ENCODE results near the gene NTM.

The NTM gene

GRCh38 chr11:131966667-131967066 is 596.3 kb downstream of the NTM start:
- no peak for DNase-seq
- Histone ChIP-seq H3K27me3 (replicated peaks; ENCODE audit: control insufficient read depth, insufficient read depth, low read length, poor library complexity, severe bottlenecking) (no peaks in the 10 kb centered on the region), H3K36me3 (ENCODE audit: control insufficient read depth, insufficient read depth, low read length) (no peaks in the 10 kb centered on the region), H3K27ac (ENCODE audit: insufficient read depth, low read length, poor library complexity, severe bottlenecking) (no peak overlapping the region), H3K4me3 (ENCODE audit: insufficient read depth, low read depth, low read length, poor library complexity, severe bottlenecking) (no peak overlapping the region), H3K4me1 (ENCODE audit: control insufficient read depth, insufficient read depth, low read length, poor library complexity, severe bottlenecking) (no peaks in the 10 kb centered on the region), H3K9me3 (ENCODE audit: control insufficient read depth, low read length) (no peaks in the 10 kb centered on the region)

DNA sequence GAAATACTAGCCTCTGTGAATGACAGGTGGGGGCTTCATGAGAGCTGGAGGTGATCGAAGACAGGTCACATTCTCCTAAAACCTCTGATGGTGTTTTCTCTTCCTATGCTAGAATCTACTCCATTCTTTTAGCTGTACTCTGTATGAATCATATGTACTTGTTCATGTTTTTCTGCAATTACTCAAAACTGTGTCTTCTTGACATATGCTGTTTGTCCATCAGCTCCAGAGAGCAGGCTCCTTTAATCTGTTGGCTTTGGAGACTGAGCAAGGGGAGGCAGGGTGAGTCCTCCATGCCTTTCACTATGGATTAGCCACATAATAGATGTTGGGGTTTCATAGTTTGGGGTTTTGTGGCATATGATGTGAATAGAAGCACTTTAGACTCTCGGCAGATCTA is 598.8 kb downstream of the NTM start:
- no peak overlapping the region for H3K4me3 ChIP-seq (ENCODE audit: insufficient read depth, low read depth, low read length, poor library complexity, severe bottlenecking)
- no peaks in the 10 kb centered on the region for H3K4me1 ChIP-seq (ENCODE audit: control insufficient read depth, insufficient read depth, low read length, poor library complexity, severe bottlenecking)
- H3K36me3 ChIP-seq (ENCODE audit: control insufficient read depth, insufficient read depth, low read length), result no peaks in the 10 kb centered on the region
- H3K27ac ChIP-seq (ENCODE audit: insufficient read depth, low read length, poor library complexity, severe bottlenecking), result no peak overlapping the region
- no peaks in the 10 kb centered on the region for H3K27me3 ChIP-seq (replicated peaks; ENCODE audit: control insufficient read depth, insufficient read depth, low read length, poor library complexity, severe bottlenecking)
- H3K9me3 ChIP-seq (ENCODE audit: control insufficient read depth, low read length), result no peaks in the 10 kb centered on the region
- DNase-seq, result no peak

- Histone ChIP-seq H3K4me3 (ENCODE audit: insufficient read depth, low read depth, low read length, poor library complexity, severe bottlenecking) (no peak overlapping the region), H3K9me3 (ENCODE audit: control insufficient read depth, low read length) (no peaks in the 10 kb centered on the region), H3K27me3 (replicated peaks; ENCODE audit: control insufficient read depth, insufficient read depth, low read length, poor library complexity, severe bottlenecking) (no peaks in the 10 kb centered on the region), H3K4me1 (ENCODE audit: control insufficient read depth, insufficient read depth, low read length, poor library complexity, severe bottlenecking) (no peaks in the 10 kb centered on the region), H3K36me3 (ENCODE audit: control insufficient read depth, insufficient read depth, low read length) (no peaks in the 10 kb centered on the region), H3K27ac (ENCODE audit: insufficient read depth, low read length, poor library complexity, severe bottlenecking) (no peak overlapping the region)
- no peak for DNase-seq
Measured at GRCh38 chr11:131973061-131973460, 602.6 kb downstream of the NTM start.

DNA sequence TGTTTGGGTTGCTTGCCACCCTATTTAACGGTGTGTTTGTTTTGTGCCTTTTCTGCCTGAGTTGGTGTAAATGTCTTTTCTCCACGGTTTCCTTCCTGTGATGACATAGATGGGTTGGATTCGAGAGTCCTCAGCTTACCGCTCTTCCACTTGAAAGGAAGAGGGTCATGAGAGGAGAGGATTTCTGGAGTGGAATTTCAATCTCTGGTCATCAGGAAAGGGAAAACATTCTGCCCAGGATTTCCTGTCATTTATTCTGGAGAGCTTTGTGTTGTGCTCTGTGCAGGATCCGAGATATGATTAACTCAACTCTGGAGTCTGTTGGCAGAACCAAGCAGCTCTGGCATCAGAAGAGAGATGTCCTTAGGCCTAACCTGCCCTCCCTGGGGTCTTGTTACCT is 605.2 kb downstream of the NTM start:
- H3K27ac ChIP-seq (ENCODE audit: insufficient read depth, low read length, poor library complexity, severe bottlenecking), result no peak overlapping the region
- H3K27me3 ChIP-seq (replicated peaks; ENCODE audit: control insufficient read depth, insufficient read depth, low read length, poor library complexity, severe bottlenecking), result no peaks in the 10 kb centered on the region
- H3K36me3 ChIP-seq (ENCODE audit: control insufficient read depth, insufficient read depth, low read length), result no peaks in the 10 kb centered on the region
- H3K4me1 ChIP-seq (ENCODE audit: control insufficient read depth, insufficient read depth, low read length, poor library complexity, severe bottlenecking), result no peaks in the 10 kb centered on the region
- H3K4me3 ChIP-seq (ENCODE audit: insufficient read depth, low read depth, low read length, poor library complexity, severe bottlenecking), result no peak overlapping the region
- no peak for DNase-seq
- no peaks in the 10 kb centered on the region for H3K9me3 ChIP-seq (ENCODE audit: control insufficient read depth, low read length)

GRCh38 chr11:131976021-131976420 is 605.6 kb downstream of the NTM start:
- Histone ChIP-seq H3K4me1 (ENCODE audit: control insufficient read depth, insufficient read depth, low read length, poor library complexity, severe bottlenecking) (no peaks in the 10 kb centered on the region), H3K27ac (ENCODE audit: insufficient read depth, low read length, poor library complexity, severe bottlenecking) (no peak overlapping the region), H3K27me3 (replicated peaks; ENCODE audit: control insufficient read depth, insufficient read depth, low read length, poor library complexity, severe bottlenecking) (no peaks in the 10 kb centered on the region), H3K4me3 (ENCODE audit: insufficient read depth, low read depth, low read length, poor library complexity, severe bottlenecking) (no peak overlapping the region), H3K9me3 (ENCODE audit: control insufficient read depth, low read length) (no peaks in the 10 kb centered on the region), H3K36me3 (ENCODE audit: control insufficient read depth, insufficient read depth, low read length) (no peaks in the 10 kb centered on the region)
- no peak for DNase-seq

DNA sequence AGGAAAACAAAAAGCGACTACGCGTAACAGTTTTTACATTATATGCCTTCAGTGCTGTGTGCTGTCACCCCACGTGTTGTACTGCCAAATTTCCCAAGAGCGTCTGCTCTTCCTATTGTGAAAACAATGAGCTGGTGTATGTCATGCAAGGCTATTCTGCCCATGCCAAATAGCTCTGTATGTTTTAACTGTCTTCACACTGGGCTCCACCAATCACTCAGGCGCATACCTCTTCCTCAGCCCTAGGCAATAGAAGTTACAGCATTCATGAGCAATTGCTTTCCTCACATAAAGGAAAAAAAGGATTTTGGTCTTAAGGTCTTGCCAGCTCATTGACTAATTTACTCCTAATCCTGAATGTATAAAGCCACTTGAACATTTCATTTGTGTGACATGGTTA is 606.8 kb downstream of the NTM start:
- Histone ChIP-seq H3K36me3 (ENCODE audit: control insufficient read depth, insufficient read depth, low read length) (no peaks in the 10 kb centered on the region), H3K27ac (ENCODE audit: insufficient read depth, low read length, poor library complexity, severe bottlenecking) (no peak overlapping the region), H3K9me3 (ENCODE audit: control insufficient read depth, low read length) (no peaks in the 10 kb centered on the region), H3K27me3 (replicated peaks; ENCODE audit: control insufficient read depth, insufficient read depth, low read length, poor library complexity, severe bottlenecking) (no peaks in the 10 kb centered on the region), H3K4me1 (ENCODE audit: control insufficient read depth, insufficient read depth, low read length, poor library complexity, severe bottlenecking) (no peaks in the 10 kb centered on the region), H3K4me3 (ENCODE audit: insufficient read depth, low read depth, low read length, poor library complexity, severe bottlenecking) (no peak overlapping the region)
- no peak for DNase-seq

DNA sequence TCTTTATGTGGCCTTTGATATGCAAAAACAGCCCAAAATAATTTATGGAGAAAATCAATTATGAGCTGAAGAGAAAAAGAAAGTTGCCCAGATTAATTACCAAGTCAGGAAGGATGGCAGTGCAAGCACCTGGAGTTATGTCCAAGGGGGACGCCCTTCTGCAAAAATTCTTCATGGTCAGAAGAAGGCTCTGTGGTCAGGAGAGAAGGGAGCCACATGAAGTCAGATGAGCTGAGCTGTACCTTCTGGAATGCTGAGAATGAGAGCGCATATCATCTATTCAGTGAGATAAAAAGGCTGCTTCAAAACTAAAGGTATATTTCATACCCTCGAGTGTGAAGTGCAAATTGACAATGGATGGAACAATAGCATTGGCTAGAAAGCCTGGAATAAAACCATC is 607.4 kb downstream of the NTM start:
- Histone ChIP-seq H3K27ac (ENCODE audit: insufficient read depth, low read length, poor library complexity, severe bottlenecking) (no peak overlapping the region), H3K4me1 (ENCODE audit: control insufficient read depth, insufficient read depth, low read length, poor library complexity, severe bottlenecking) (no peaks in the 10 kb centered on the region), H3K9me3 (ENCODE audit: control insufficient read depth, low read length) (no peaks in the 10 kb centered on the region), H3K27me3 (replicated peaks; ENCODE audit: control insufficient read depth, insufficient read depth, low read length, poor library complexity, severe bottlenecking) (no peaks in the 10 kb centered on the region), H3K4me3 (ENCODE audit: insufficient read depth, low read depth, low read length, poor library complexity, severe bottlenecking) (no peak overlapping the region), H3K36me3 (ENCODE audit: control insufficient read depth, insufficient read depth, low read length) (no peaks in the 10 kb centered on the region)
- no peak for DNase-seq

GRCh38 chr11:131978351-131978750 is 607.9 kb downstream of the NTM start:
- H3K4me1 ChIP-seq (ENCODE audit: control insufficient read depth, insufficient read depth, low read length, poor library complexity, severe bottlenecking), result no peaks in the 10 kb centered on the region
- H3K9me3 ChIP-seq (ENCODE audit: control insufficient read depth, low read length), result no peaks in the 10 kb centered on the region
- no peaks in the 10 kb centered on the region for H3K27me3 ChIP-seq (replicated peaks; ENCODE audit: control insufficient read depth, insufficient read depth, low read length, poor library complexity, severe bottlenecking)
- H3K4me3 ChIP-seq (ENCODE audit: insufficient read depth, low read depth, low read length, poor library complexity, severe bottlenecking), result no peak overlapping the region
- DNase-seq, result no peak
- no peak overlapping the region for H3K27ac ChIP-seq (ENCODE audit: insufficient read depth, low read length, poor library complexity, severe bottlenecking)
- no peaks in the 10 kb centered on the region for H3K36me3 ChIP-seq (ENCODE audit: control insufficient read depth, insufficient read depth, low read length)

DNA sequence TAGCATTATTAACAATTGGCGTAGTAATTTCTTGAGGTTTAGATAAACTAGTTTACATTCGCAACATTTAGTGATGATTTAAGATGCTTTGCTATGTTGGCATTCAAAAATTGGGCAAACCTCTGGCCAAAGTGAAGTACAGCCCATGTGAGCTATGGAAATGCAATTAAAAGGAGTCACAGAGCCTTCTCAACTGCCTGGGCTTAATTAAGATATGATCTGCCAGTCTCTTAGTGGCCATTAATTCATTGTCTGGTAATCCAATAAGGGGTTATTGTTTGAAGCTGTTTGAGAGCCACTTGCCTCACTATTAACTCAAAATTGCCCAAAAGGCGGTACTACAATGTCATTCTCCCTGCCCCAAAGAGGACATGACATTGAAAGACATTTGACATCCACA is 608.9 kb downstream of the NTM start:
- Histone ChIP-seq H3K4me1 (ENCODE audit: control insufficient read depth, insufficient read depth, low read length, poor library complexity, severe bottlenecking) (no peaks in the 10 kb centered on the region), H3K27ac (ENCODE audit: insufficient read depth, low read length, poor library complexity, severe bottlenecking) (no peak overlapping the region), H3K4me3 (ENCODE audit: insufficient read depth, low read depth, low read length, poor library complexity, severe bottlenecking) (no peak overlapping the region), H3K36me3 (ENCODE audit: control insufficient read depth, insufficient read depth, low read length) (no peaks in the 10 kb centered on the region), H3K9me3 (ENCODE audit: control insufficient read depth, low read length) (no peaks in the 10 kb centered on the region), H3K27me3 (replicated peaks; ENCODE audit: control insufficient read depth, insufficient read depth, low read length, poor library complexity, severe bottlenecking) (no peaks in the 10 kb centered on the region)
- DNase-seq, result no peak

- no peaks in the 10 kb centered on the region for H3K36me3 ChIP-seq (ENCODE audit: control insufficient read depth, insufficient read depth, low read length)
- H3K9me3 ChIP-seq (ENCODE audit: control insufficient read depth, low read length), result no peaks in the 10 kb centered on the region
- no peak overlapping the region for H3K27ac ChIP-seq (ENCODE audit: insufficient read depth, low read length, poor library complexity, severe bottlenecking)
- no peak overlapping the region for H3K4me3 ChIP-seq (ENCODE audit: insufficient read depth, low read depth, low read length, poor library complexity, severe bottlenecking)
- no peak for DNase-seq
- H3K27me3 ChIP-seq (replicated peaks; ENCODE audit: control insufficient read depth, insufficient read depth, low read length, poor library complexity, severe bottlenecking), result no peaks in the 10 kb centered on the region
- H3K4me1 ChIP-seq (ENCODE audit: control insufficient read depth, insufficient read depth, low read length, poor library complexity, severe bottlenecking), result no peaks in the 10 kb centered on the region
Measured at GRCh38 chr11:131980199-131980598, 609.8 kb downstream of the NTM start.

Measured in effector memory CD4-positive, alpha-beta T cell (primary cell).